ENCODE data around the gene SORL1.

DNA sequence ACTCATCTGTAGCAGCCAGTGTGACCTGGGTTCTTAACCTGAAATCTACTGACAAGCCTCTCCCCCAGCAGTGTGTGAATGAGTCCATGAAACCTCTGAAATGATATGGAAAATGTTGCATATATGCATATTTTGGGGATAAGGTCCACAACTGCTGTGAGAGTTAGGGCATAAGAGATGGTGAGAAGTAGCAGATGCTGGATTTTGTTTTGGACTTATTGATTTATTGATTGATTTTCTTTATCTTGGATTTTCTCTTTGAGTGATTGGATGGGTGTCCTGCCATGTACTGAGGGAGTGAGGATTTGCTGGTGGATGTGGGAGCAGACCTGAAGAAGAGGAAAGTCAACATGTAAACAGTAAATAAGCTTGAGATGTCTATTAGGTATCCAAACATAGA, 212.0 kb downstream of the SORL1 start:
- TF ChIP-seq POLR2AphosphoS5 (IDR thresholded peaks at IDR 0.05) (no peak), POLR2A (IDR thresholded peaks at IDR 0.05) (no peak)
- TF ChIP-seq, protein P1, sequence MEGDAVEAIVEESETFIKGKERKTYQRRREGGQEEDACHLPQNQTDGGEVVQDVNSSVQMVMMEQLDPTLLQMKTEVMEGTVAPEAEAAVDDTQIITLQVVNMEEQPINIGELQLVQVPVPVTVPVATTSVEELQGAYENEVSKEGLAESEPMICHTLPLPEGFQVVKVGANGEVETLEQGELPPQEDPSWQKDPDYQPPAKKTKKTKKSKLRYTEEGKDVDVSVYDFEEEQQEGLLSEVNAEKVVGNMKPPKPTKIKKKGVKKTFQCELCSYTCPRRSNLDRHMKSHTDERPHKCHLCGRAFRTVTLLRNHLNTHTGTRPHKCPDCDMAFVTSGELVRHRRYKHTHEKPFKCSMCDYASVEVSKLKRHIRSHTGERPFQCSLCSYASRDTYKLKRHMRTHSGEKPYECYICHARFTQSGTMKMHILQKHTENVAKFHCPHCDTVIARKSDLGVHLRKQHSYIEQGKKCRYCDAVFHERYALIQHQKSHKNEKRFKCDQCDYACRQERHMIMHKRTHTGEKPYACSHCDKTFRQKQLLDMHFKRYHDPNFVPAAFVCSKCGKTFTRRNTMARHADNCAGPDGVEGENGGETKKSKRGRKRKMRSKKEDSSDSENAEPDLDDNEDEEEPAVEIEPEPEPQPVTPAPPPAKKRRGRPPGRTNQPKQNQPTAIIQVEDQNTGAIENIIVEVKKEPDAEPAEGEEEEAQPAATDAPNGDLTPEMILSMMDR (IDR thresholded peaks at IDR 0.05) = no peak

Data from suprapubic skin (tissue), 4 donors.